CD4-positive, alpha-beta T cell treated with Interleukin-4 for 1 hour (primary cell): ENCODE data around the gene JUP.
"Not testable (repeated sequence)": the region's sequence is repeated elsewhere in the genome, so short reads cannot be mapped to it uniquely, and the experiment has no call there.

Experiments used
- DNase-seq, 2 donors: peaks; one replicate each; pipeline ENCODE4 v3.0.0-alpha.2; 2020 to 2022

Gene JUP

DNA sequence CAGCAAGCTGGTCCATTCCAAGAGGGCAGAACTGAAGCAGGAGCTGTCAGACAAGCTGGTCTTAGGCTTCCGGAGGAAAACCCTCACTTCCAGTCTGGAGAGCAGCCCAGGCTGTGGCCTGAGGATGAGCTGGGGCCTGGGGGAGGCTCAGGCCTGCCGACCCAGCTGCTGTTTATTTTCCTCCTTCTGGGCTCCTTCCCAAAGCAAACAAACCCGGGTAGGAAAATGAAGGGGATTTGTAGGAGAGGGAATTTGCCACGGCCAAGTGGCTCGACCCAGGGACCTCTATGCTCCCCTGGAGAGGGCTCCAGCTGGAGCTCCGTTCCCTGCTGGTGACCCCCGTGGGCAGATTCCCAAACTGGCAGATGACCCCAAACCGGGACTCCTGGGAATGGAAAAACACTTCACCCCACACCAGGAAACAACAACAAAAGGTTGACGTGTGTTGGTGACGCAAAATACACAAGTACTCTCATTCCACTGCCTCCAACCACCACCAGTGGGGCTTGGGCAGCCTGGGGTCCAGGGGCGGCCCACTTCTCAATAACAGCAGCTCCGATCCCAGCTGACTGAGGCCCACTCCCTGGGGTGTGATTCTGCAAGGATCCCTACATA lies 8.8 kb downstream of the JUP start:
- DNase-seq = no peak

GRCh38 chr17:41777157-41777573 lies 9.3 kb downstream of the JUP start:
- no peak for DNase-seq

GRCh38 chr17:41776262-41776900 lies 10.1 kb downstream of the JUP start:
- not testable (repeated sequence) for DNase-seq

DNA sequence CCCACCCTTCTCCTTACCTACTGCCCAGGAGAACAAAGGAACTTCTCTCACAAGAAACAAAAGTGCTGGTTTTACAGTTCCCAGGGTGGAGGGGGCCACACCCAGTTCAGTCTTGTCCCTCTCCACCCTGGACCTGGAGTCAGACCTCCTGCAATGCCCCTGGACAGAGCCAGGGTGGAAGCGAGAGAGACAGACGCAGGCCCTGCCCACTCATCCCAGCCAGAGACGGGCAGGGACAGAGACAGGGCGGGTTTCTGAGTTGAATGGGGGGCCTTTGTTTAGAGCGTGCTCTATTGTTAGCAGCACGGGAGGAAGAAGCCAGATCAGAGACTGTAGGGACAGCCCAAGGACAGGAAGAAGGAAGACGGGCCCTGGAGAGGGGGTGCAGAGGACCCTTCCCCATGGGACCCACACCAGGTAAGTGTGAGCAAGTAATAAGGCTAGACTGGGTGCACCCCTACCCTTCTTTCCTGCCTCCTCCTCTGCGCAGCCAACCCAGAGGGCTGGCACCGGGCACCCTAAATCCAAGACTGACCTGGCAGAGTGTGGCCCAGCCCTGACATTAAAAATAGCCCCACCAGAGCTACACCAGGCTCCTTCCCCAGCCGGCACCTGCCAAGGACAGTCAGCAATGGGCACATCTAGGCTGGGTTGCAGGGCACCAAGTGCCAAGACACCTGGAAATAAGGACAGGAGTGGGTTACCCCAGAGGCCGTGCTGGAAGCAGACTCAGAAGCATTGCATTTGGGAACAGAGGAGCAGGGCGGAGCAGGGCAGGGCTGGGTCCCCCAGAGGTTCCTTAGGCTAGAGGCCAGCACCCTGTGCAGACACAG lies 10.9 kb downstream of the JUP start:
- no peak for DNase-seq

DNA sequence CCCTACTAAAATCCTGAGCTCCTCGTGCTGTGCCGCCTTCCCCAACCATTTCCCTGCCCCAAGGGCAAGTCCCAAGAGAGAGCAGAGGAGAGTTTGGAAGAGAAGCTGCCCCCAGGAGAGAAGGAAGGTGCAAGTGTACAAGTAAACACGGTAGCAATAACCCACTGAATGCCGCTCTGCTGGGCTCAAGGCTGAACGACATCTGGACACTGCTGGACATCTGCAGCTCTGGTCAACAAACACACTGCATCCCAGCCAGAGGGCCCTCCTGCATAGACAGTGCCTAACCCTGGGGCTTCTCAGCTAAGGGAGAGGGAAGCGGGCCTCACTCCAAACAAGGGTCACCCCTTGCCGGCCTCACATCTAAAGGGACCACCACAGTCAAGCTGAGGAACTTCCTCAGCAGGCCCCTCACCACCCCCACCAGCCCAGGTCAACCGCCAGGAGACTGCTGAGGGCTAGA lies 12.7 kb downstream of the JUP start:
- DNase-seq = no peak

DNA sequence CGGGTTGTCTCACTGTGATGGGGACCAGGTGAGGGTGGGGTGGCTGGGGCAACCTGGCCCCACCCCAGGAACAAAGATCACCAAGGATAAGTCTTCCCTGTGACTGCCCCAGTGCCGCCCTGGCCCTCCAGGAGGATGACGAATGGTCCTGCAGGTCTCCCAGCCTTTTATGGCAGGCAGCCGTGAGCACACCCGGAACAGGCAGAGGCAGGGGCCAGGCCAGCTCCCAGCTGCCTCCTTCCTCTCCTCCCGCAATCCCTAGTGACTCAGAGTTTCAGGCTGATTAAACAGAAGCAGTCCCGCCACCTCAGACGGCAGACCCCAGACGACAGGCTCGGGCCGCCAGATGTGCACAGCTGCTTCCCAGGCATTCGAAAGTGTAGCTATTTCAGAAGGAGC lies 13.3 kb downstream of the JUP start:
- DNase-seq = no peak

- no peak for DNase-seq
Measured at GRCh38 chr17:41772586-41773189, 13.8 kb downstream of the JUP start.

DNA sequence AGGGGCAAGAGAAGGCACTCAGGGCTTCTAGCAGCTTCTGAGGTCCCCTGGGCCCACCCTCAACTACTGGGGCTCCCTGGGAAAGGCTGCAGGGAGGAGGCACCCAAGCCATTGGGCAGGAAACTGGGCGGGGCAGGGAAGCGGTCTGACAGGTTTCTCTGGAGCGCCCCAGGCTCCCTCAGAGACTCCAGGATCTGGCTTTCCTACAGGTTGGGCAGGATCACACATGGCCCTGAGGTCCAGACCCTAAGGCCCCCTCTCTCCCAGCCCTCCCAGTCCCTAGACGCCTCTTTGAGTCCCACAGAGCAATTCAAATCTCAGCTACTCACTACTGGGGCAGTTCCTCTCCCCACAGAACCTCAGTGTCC lies 14.3 kb downstream of the JUP start:
- no peak for DNase-seq

- DNase-seq = no peak
Measured at GRCh38 chr17:41771389-41772206, 14.9 kb downstream of the JUP start.

- no peak for DNase-seq
Measured at GRCh38 chr17:41769985-41770384, 16.5 kb downstream of the JUP start.

- DNase-seq = no peak
Measured at GRCh38 chr17:41769346-41769862, 17.1 kb downstream of the JUP start.

DNA sequence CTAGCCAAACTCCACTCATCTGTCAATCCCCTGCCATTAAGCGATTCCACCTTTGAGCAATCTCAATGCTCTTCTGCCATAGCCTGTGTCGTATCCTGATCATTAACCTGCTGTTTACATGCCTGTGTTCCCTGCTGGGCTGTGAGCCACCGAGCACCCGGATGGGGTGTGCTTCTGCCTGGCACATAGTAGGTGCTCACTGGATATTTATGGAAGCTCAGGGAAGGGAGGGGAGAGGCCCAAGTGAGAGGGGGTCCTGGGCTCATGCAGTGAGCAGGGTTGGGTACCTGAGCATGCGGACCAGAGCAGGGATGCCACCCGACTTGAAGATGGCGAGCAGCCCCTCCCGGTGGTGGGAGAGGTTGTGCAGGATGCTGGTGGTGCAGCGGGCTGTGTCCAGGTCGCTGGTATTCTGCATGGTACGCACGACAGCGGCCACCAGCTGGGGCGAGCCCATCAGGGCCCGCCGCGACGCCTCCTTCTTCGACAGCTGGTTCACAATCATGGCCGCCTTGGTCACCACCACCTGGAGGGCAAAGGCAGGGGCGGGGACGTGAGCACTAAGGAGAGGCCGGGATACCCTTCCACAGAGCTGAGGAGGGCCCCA lies 17.7 kb downstream of the JUP start:
- no peak for DNase-seq

GRCh38 chr17:41767324-41768042 lies 19.0 kb downstream of the JUP start:
- no peak for DNase-seq

- no peak for DNase-seq
Measured at GRCh38 chr17:41766135-41766534, 20.4 kb downstream of the JUP start.

GRCh38 chr17:41763327-41763726 lies 23.2 kb downstream of the JUP start:
- no peak for DNase-seq

DNA sequence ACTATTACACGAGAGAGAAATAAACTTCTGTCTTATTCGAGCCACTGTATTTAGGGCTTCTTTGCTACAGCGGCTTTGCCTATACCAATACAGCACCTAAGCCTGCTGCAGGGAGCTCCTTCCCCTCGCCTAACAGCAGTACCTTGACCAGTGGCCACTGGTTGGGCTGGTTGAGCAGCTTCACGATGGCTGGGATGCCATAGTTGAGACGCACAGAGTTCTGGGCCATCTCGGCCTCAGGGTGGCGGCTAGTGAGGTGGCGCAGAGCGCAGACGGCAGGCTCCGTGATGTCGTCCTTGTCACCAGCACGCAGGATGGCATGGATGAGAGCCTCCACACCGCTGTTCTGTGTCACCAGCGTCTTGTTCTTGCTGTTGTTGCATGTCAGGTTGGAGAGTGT lies 23.7 kb downstream of the JUP start:
- no peak for DNase-seq

DNA sequence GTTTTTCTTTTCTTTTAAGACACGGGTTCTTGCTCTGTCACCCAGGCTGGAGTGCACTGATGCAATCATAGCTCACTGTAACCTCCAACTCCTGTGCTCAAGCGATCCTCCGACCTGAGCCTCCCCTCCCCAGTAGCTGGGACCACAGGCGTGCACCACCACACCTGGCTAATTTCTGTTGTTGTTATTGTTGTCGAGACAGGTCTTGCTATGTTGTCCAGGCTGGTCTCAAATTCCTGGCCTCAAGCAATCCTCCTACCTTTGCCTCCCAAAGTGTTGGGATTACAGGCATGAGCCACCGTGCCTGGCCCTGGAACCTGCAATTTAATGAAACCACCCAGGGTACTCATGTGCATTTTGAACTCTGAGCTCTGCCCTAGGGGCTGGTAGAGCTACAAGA lies 24.1 kb downstream of the JUP start:
- DNase-seq = no peak

- DNase-seq = peak in 1 of 2 donors; percentile 20
Measured at GRCh38 chr17:41760878-41761277, 25.6 kb downstream of the JUP start.

DNA sequence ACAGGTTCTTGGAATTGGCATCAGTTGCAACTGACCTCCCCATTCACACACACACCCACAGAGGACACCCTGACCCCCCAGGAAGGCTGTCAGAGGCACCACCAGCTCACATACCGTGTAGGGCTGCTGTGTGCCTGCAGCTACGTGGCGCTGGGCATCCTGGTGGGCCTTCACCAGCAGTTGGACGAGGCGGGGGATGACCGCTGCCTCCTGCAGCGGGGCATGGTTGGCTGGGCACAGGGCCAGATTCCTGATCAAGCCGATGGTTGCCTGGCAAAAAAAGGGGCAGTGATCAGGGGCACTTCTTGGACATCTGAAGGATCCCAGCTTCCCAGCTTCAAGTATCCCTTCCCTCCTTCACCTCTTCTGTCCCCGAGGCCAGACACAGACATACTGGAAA lies 27.9 kb downstream of the JUP start:
- no peak for DNase-seq

DNA sequence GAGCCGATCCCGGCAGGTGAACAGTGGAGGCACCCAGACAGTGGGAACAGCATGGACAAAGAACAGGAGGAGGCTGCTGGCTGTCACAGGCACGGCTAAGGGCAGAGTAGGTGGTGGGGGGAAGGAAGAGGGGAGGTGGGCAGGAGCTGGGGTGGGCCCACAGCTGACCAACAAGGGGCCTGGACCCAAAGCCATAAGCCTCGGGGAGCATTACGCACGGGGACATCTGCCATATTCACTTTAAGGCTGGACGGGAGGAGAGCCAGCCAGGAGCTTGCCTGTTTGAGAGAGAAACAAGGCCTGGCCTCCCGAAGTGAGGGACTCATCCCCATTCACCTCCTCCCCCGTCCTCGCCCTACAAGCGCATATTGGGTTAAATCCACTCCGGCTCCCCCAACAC lies 32.4 kb downstream of the JUP start:
- no peak for DNase-seq

DNA sequence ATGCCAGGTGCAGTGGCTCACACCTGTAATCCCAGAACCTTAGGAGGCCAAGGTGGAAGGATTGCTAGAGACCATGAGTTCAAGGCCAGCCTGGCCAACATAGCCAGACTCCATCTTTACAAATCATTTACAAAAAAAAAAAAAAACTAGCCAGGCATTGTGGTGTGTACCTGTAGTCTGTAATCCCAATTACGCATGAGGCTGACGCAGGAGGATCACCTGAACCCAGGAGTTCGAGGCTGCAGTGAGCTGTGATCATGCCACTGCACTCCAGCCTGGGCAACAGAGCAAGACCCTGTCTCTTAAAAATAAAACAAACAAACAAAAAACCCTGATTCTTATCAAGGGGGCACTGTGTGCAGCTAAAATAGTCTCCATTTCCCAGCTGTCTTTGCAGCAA lies 35.2 kb downstream of the JUP start:
- no peak for DNase-seq
